Stimulated activated effector memory CD8-positive, alpha-beta T cell treated with anti-CD3 and anti-CD28 coated beads, Interleukin-12 subunit alpha, Interleukin-12 subunit beta, amount 100 ng/mL, for 72 hours (primary cell): ENCODE results near the gene ADGRD1.
A peak's percentile ranks its signal among the peaks of the same experiment; 100 is the strongest.
"Not testable (repeated sequence)": the region's sequence is repeated elsewhere in the genome, so short reads cannot be mapped to it uniquely, and the experiment has no call there.

Experiments
- ATAC-seq: fragments of 150-1000 bp; cut with Tn5 transposase; 2 replicates; pipeline ENCODE4 v1.10.0; 2021
- DNase-seq, 2 donors: peaks; one replicate each; pipeline ENCODE4 v3.0.0; 2021 to 2022; ENCODE audit warnings: low spot score in 2 of 2
- H3K27ac Mint-ChIP-seq: one replicate; pipeline ENCODE4 v1.8.0; 2022; ENCODE audit warnings: mild to moderate bottlenecking, mixed read lengths
- H3K36me3 Mint-ChIP-seq: one replicate; pipeline ENCODE4 v1.8.0; 2022; ENCODE audit warnings: mild to moderate bottlenecking, mixed read lengths
- H3K4me1 Mint-ChIP-seq: one replicate; pipeline ENCODE4 v1.8.0; 2022; ENCODE audit warnings: mixed read lengths
- H3K4me3 Mint-ChIP-seq: one replicate; pipeline ENCODE4 v1.8.0; 2022; ENCODE audit warnings: mild to moderate bottlenecking, mixed read lengths
- H3K9me3 Mint-ChIP-seq: one replicate; pipeline ENCODE4 v1.8.0; 2022; ENCODE audit warnings: mixed read lengths

Gene ADGRD1

GRCh38 chr12:131124487-131125280 lies 171.0 kb downstream of the ADGRD1 start:
- Mint-ChIP-seq H3K9me3 (peaks cover 3% of the 10 kb centered on the region), H3K27ac (no peak overlapping the region), H3K36me3 (no peaks in the 10 kb centered on the region), H3K4me3 (no peak overlapping the region), H3K4me1 (peaks cover 4% of the 10 kb centered on the region)
- DNase-seq (no peak), ATAC-seq (no peak)

GRCh38 chr12:131126662-131127173 lies 173.0 kb downstream of the ADGRD1 start:
- H3K36me3 Mint-ChIP-seq: no peaks in the 10 kb centered on the region
- no peak for ATAC-seq

GRCh38 chr12:131128556-131128955 lies 174.8 kb downstream of the ADGRD1 start:
- Mint-ChIP-seq H3K9me3 (peaks cover 3% of the 10 kb centered on the region), H3K4me1 (peaks cover 12% of the 10 kb centered on the region), H3K36me3 (no peaks in the 10 kb centered on the region), H3K4me3 (no peak overlapping the region), H3K27ac (no peak overlapping the region)
- ATAC-seq: no peak
- no peak for DNase-seq

More at GRCh38 chr12:131126662-131127173, 173.0 kb downstream of the ADGRD1 start:
- DNase-seq: no peak
- Mint-ChIP-seq H3K27ac (no peak overlapping the region), H3K4me3 (no peak overlapping the region), H3K9me3 (peaks cover 3% of the 10 kb centered on the region), H3K4me1 (peaks cover 12% of the 10 kb centered on the region)

- H3K27ac Mint-ChIP-seq, DNase-seq, H3K36me3 Mint-ChIP-seq, H3K4me3 Mint-ChIP-seq, ATAC-seq, H3K9me3 Mint-ChIP-seq: not testable (repeated sequence)
- peaks cover 12% of the 10 kb centered on the region for H3K4me1 Mint-ChIP-seq
These were observed 175.4 kb downstream of the ADGRD1 start for GRCh38 chr12:131128966-131129619.

GRCh38 chr12:131129839-131130238 lies 176.1 kb downstream of the ADGRD1 start:
- Mint-ChIP-seq H3K4me1 (peaks cover 12% of the 10 kb centered on the region), H3K27ac (no peak overlapping the region), H3K9me3 (peaks cover 3% of the 10 kb centered on the region), H3K36me3 (no peaks in the 10 kb centered on the region), H3K4me3 (no peak overlapping the region)
- ATAC-seq (peak; percentile 81), DNase-seq (no peak)

- Mint-ChIP-seq H3K36me3 (no peaks in the 10 kb centered on the region), H3K4me3 (no peak overlapping the region), H3K27ac (no peak overlapping the region), H3K4me1 (peaks cover 12% of the 10 kb centered on the region), H3K9me3 (peaks cover 3% of the 10 kb centered on the region)
- ATAC-seq (no peak), DNase-seq (no peak)
These were observed 176.7 kb downstream of the ADGRD1 start for GRCh38 chr12:131130311-131130911.

GRCh38 chr12:131131077-131131807 lies 177.5 kb downstream of the ADGRD1 start:
- no peak overlapping the region for H3K4me3 Mint-ChIP-seq
- ATAC-seq (no peak), DNase-seq (no peak)
- H3K4me1 Mint-ChIP-seq: peaks cover 12% of the 10 kb centered on the region
- H3K27ac Mint-ChIP-seq: no peak overlapping the region
- H3K36me3 Mint-ChIP-seq: no peaks in the 10 kb centered on the region
- peaks cover 3% of the 10 kb centered on the region for H3K9me3 Mint-ChIP-seq

- DNase-seq (no peak), ATAC-seq (no peak)
- Mint-ChIP-seq H3K9me3 (peaks cover 3% of the 10 kb centered on the region), H3K27ac (no peak overlapping the region), H3K36me3 (no peaks in the 10 kb centered on the region), H3K4me1 (peaks cover 12% of the 10 kb centered on the region), H3K4me3 (no peak overlapping the region)
These were observed 178.1 kb downstream of the ADGRD1 start for GRCh38 chr12:131131808-131132117.

- Mint-ChIP-seq H3K9me3 (peaks cover under 1% of the 10 kb centered on the region), H3K4me3 (no peak overlapping the region), H3K36me3 (no peaks in the 10 kb centered on the region), H3K27ac (no peak overlapping the region), H3K4me1 (peaks cover 12% of the 10 kb centered on the region)
- ATAC-seq: peak; percentile 63
- DNase-seq: peak; percentile 75 to 87
These were observed 178.6 kb downstream of the ADGRD1 start for GRCh38 chr12:131132118-131132892.

- no peaks in the 10 kb centered on the region for H3K9me3 Mint-ChIP-seq
- H3K27ac Mint-ChIP-seq: peak overlapping the region; percentile 20
- no peaks in the 10 kb centered on the region for H3K36me3 Mint-ChIP-seq
- H3K4me3 Mint-ChIP-seq: no peak overlapping the region
- DNase-seq: no peak
- H3K4me1 Mint-ChIP-seq: peaks cover 12% of the 10 kb centered on the region
- ATAC-seq: no peak
These were observed 179.6 kb downstream of the ADGRD1 start for GRCh38 chr12:131133015-131133905.

GRCh38 chr12:131133994-131134393 lies 180.3 kb downstream of the ADGRD1 start:
- Mint-ChIP-seq H3K27ac (no peak overlapping the region), H3K4me3 (no peak overlapping the region), H3K4me1 (peaks cover 12% of the 10 kb centered on the region), H3K36me3 (no peaks in the 10 kb centered on the region), H3K9me3 (no peaks in the 10 kb centered on the region)
- ATAC-seq (no peak), DNase-seq (no peak)

GRCh38 chr12:131134523-131135310 lies 181.0 kb downstream of the ADGRD1 start:
- Mint-ChIP-seq H3K36me3 (no peaks in the 10 kb centered on the region), H3K27ac (no peak overlapping the region), H3K4me3 (no peak overlapping the region), H3K4me1 (peaks cover 7% of the 10 kb centered on the region), H3K9me3 (no peaks in the 10 kb centered on the region)
- no peak for ATAC-seq
- no peak for DNase-seq

GRCh38 chr12:131135311-131135785 lies 181.6 kb downstream of the ADGRD1 start:
- no peak for DNase-seq
- Mint-ChIP-seq H3K9me3 (no peaks in the 10 kb centered on the region), H3K4me3 (no peak overlapping the region), H3K27ac (no peak overlapping the region), H3K36me3 (no peaks in the 10 kb centered on the region), H3K4me1 (peaks cover under 1% of the 10 kb centered on the region)
- ATAC-seq: no peak
